B cell (primary cell): Measurements from ENCODE around the gene SLC7A7. TPM values are rescaled to one million over a fixed set of nuclear protein-coding genes. Genes with fewer than 3 reads are reported as not detected.

Experiments used
- ATAC-seq: fragments of 200-7000 bp; cut with Tn5 transposase; one replicate; pipeline ENCODE4 v1.10.0; 2021; ENCODE audit warnings: low read depth, mild to moderate bottlenecking, moderate number of reproducible peaks, moderate library complexity
- CTCF ChIA-PET: fragments of 350-600 bp; sonication (Branson Sonifier 250); formaldehyde crosslinking; loops from one replicate; lab custom pipeline; 2021; ENCODE audit warnings: antibody characterized with exemption, inconsistent platforms; lab: Charles Lee
- POLR2A ChIA-PET: fragments of 350-600 bp; sonication (Branson Sonifier 250); formaldehyde crosslinking; loops from one replicate; lab custom pipeline; 2021; ENCODE audit warnings: antibody characterized with exemption; lab: Charles Lee
- DNase-seq: peaks from one replicate; pipeline ENCODE4 v3.0.0; 2013
- H2AFZ ChIP-seq: 2 replicates; pipeline ENCODE4 v1.6.1; 2012; ENCODE audit warnings: mild to moderate bottlenecking, low read depth, low read length; ENCODE audit not compliant: insufficient read depth, poor library complexity, severe bottlenecking
- H3K27ac ChIP-seq, 2 donors: 1 replicate in 1 of 2; 2 replicates in 1 of 2; pipeline ENCODE4 v1.5.1; 2012 to 2013; ENCODE audit warnings: low read length in 2 of 2, mild to moderate bottlenecking in 2 of 2, moderate library complexity in 1 of 2
- H3K27me3 ChIP-seq, 4 experiments: fragments of 200-600 bp in 1 of 4; sonication (generic) in 1 of 4; replicated peaks in 1 of 4; 1 replicate in 2 of 4; 2 replicates in 2 of 4; pipeline versions ENCODE4 v1.6.1 to v1.7.0; 2013 to 2016; ENCODE audit warnings: low read length in 3 of 4, mild to moderate bottlenecking in 2 of 4, mixed read lengths in 1 of 4, moderate library complexity in 1 of 4; ENCODE audit not compliant: insufficient read depth in 4 of 4, control insufficient read depth in 3 of 4; ENCODE audit errors: control extremely low read depth in 1 of 4
- H3K36me3 ChIP-seq, 2 experiments: replicated peaks in 1 of 2; 1 replicate in 1 of 2; 2 replicates in 1 of 2; pipeline versions ENCODE4 v1.6.1 to v1.7.1; 2013; ENCODE audit warnings: low read length in 1 of 2; ENCODE audit not compliant: insufficient read depth in 2 of 2, control insufficient read depth in 1 of 2; ENCODE audit errors: control extremely low read depth in 1 of 2, extremely low read depth in 1 of 2
- H3K4me1 ChIP-seq, 2 donors: fragments of 200-600 bp in 1 of 2; sonication (generic) in 1 of 2; 1 replicate in 1 of 2; 2 replicates in 1 of 2; pipeline versions ENCODE4 v1.5.1 to v1.6.1; 2013 to 2017; ENCODE audit warnings: low read length in 2 of 2; ENCODE audit not compliant: control insufficient read depth in 2 of 2, insufficient read depth in 2 of 2
- H3K4me2 ChIP-seq: replicated peaks from 2 replicates; pipeline ENCODE3; 2012; ENCODE audit warnings: mild to moderate bottlenecking, low read depth, low read length; ENCODE audit not compliant: poor library complexity, severe bottlenecking
- H3K4me3 ChIP-seq, 5 experiments: fragments of 200-600 bp in 1 of 5; sonication (generic) in 1 of 5; 1 replicate in 3 of 5; 2 replicates in 2 of 5; pipeline versions ENCODE4 v1.5.1 to v1.7.0; 2011 to 2016; ENCODE audit warnings: low read length in 4 of 5, mild to moderate bottlenecking in 4 of 5, low read depth in 2 of 5, control low read depth in 1 of 5, moderate library complexity in 1 of 5; ENCODE audit not compliant: insufficient read depth in 1 of 5; ENCODE audit errors: control extremely low read depth in 1 of 5, extremely low read depth in 1 of 5
- H3K79me2 ChIP-seq: fragments of 200-600 bp; sonication (generic); one replicate; pipeline ENCODE4 v1.6.0; 2016; ENCODE audit warnings: low read length; ENCODE audit not compliant: control insufficient read depth, insufficient read depth
- H3K9ac ChIP-seq: fragments of 200-600 bp; sonication (generic); 2 replicates; pipeline ENCODE4 v1.6.1; 2017; ENCODE audit warnings: mild to moderate bottlenecking, low read length, moderate library complexity
- H3K9me3 ChIP-seq, 3 donors: one replicate each; pipeline versions ENCODE4 v1.6.1 to v1.7.1; 2013; ENCODE audit warnings: low read length in 2 of 3; ENCODE audit not compliant: control insufficient read depth in 2 of 3, insufficient read depth in 1 of 3; ENCODE audit errors: control extremely low read depth in 1 of 3
- H4K20me1 ChIP-seq: 2 replicates; pipeline ENCODE4 v1.6.0; 2012; ENCODE audit warnings: mild to moderate bottlenecking, low read length; ENCODE audit not compliant: insufficient read depth, control insufficient read depth, poor library complexity, severe bottlenecking
- H3K27ac Mint-ChIP-seq: one replicate; pipeline ENCODE4 v1.8.0; 2021; ENCODE audit warnings: mixed read lengths
- H3K27me3 Mint-ChIP-seq: one replicate; pipeline ENCODE4 v1.8.0; 2021; ENCODE audit warnings: mixed read lengths
- H3K4me1 Mint-ChIP-seq: one replicate; pipeline ENCODE4 v1.8.0; 2021; ENCODE audit warnings: mixed read lengths
- H3K4me3 Mint-ChIP-seq: one replicate; pipeline ENCODE4 v1.8.0; 2021; ENCODE audit warnings: mixed read lengths
- H3K9me3 Mint-ChIP-seq: one replicate; pipeline ENCODE4 v1.8.0; 2022; ENCODE audit warnings: mixed read lengths; ENCODE audit not compliant: insufficient read depth
- EZH2 ChIP-seq: IDR thresholded peaks from 2 replicates; pipeline ENCODE4 v1.6.1; 2012; ENCODE audit warnings: borderline replicate concordance, low read depth, mild to moderate bottlenecking, moderate library complexity, low read length; ENCODE audit not compliant: insufficient read depth, poor library complexity, severe bottlenecking
- WGBS: methylation state at CpG from one replicate; pipeline ENCODE4 v1.1.5; 2013; ENCODE audit warnings: missing lambda C conversion rate; ENCODE audit not compliant: insufficient coverage; 5-methylcytosine and 5-hydroxymethylcytosine counted together
- intact Hi-C: fragments of 100-400 bp; cut with micrococcal nuclease; formaldehyde crosslinking; loops from one replicate; pipeline ENCODE4 v1.10.0; 2022
- polyA plus RNA-seq: library from polyadenylated mRNA; depleted of rRNA; stranded (reverse); fragments of >200 nt; gene quantifications from 2 replicates; pipeline ENCODE4 v1.2.3, GENCODE V29; 2012
- total RNA-seq, 2 donors: library from RNA; stranded (reverse); fragments of 120-200 nt in 1 of 2; gene quantifications; 1 replicate in 1 of 2; 2 replicates in 1 of 2; pipeline versions ENCODE4 v1.2.3 to v1.2.4, GENCODE V29; 2013 to 2022
- TF ChIP-seq, protein P1 (sequence below): fragments of 200-600 bp; IDR thresholded peaks from one replicate; pipeline ENCODE4 v1.8.0; 2022; ENCODE audit warnings: antibody characterized with exemption, mild to moderate bottlenecking

Gene SLC7A7
- total and polyA plus RNA-seq, 2 donors (not counting 1 experiment from before 2014, with no cell fraction given), result 33.4 to 50.0 TPM

DNA sequence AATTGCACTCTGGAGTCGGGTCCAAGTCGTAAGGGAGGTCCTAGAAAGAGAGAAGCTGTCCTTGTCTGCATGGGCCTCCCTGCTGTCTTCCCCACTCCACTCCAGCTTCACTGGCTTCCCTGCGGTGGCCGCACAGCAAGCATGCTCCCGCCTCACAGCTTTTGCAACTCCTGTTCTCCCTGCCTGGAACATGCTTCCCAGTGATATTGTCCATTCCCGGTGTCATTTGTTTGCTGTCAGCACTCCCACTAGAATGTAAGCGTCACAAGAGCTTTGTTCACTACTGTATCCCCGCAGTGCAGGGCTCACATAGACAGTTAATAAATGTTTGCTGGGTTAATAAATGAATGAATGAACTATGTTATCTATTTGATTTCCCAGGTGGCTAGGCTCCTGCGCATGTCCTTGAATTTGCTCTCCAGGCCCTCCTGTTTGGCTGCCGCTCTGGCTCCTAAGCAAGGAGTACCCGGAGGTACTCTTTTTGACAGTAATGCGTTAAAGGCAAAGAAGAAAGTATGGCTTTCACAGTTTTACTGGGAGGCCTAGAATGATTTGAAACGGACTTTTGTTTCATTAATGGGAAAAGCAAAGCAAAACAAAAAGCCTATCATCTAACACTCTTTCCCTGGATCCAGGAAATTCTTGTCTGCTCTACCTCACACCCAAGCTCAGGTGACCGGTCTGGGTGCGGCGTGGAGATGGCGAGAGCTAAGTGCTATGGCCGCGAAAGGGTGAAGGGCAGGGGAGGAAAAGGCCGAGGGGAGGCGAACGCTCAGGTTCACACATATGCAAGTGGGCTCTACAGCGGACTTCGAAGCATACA, 6.2 kb upstream of the SLC7A7 start:
- Mint-ChIP-seq H3K4me1 (peaks cover 67% of the 10 kb centered on the region), H3K27ac (peak overlapping the region; percentile 74), H3K27me3 (no peaks in the 10 kb centered on the region), H3K9me3 (no peaks in the 10 kb centered on the region), H3K4me3 (peak overlapping the region; percentile 57)
- intact Hi-C loops, result loop anchor here (2.0 kb wide), 3 partner anchors 45 to 65 kb away; partner anchors contain the start of gene LRP10
- ATAC-seq (no peak), DNase-seq (no peak)
- Histone ChIP-seq H3K27ac (no peak overlapping the region), H4K20me1 (no peaks in the 10 kb centered on the region), H3K4me1 (peaks cover 31 to 47% of the 10 kb centered on the region in 2 donors), H3K9ac (no peak overlapping the region), H3K79me2 (no peaks in the 10 kb centered on the region), H3K4me2 (no peak overlapping the region), H3K4me3 (no peak overlapping the region), H3K27me3 (no peaks in the 10 kb centered on the region), H3K9me3 (no peaks in the 10 kb centered on the region), H2AFZ (no peak overlapping the region), H3K36me3 (no peaks in the 10 kb centered on the region)
- POLR2A ChIA-PET, result interaction anchor here (2.1 kb wide), 1 partner anchor 31 kb away, joined by 20 read pairs; no protein-coding TSS in a partner anchor
- CTCF ChIA-PET, result interaction anchor here (0.7 to 7.8 kb wide), 8 partner anchors 14 to 265 kb away, joined by 3 to 207 read pairs (median 26); partner anchors contain the start of gene OXA1L
- TF ChIP-seq, protein P1, sequence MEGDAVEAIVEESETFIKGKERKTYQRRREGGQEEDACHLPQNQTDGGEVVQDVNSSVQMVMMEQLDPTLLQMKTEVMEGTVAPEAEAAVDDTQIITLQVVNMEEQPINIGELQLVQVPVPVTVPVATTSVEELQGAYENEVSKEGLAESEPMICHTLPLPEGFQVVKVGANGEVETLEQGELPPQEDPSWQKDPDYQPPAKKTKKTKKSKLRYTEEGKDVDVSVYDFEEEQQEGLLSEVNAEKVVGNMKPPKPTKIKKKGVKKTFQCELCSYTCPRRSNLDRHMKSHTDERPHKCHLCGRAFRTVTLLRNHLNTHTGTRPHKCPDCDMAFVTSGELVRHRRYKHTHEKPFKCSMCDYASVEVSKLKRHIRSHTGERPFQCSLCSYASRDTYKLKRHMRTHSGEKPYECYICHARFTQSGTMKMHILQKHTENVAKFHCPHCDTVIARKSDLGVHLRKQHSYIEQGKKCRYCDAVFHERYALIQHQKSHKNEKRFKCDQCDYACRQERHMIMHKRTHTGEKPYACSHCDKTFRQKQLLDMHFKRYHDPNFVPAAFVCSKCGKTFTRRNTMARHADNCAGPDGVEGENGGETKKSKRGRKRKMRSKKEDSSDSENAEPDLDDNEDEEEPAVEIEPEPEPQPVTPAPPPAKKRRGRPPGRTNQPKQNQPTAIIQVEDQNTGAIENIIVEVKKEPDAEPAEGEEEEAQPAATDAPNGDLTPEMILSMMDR, result no peak
- no peak for TF ChIP-seq EZH2
- WGBS, result 98% methylated on average over 12 of the region's 24 CpGs

DNA sequence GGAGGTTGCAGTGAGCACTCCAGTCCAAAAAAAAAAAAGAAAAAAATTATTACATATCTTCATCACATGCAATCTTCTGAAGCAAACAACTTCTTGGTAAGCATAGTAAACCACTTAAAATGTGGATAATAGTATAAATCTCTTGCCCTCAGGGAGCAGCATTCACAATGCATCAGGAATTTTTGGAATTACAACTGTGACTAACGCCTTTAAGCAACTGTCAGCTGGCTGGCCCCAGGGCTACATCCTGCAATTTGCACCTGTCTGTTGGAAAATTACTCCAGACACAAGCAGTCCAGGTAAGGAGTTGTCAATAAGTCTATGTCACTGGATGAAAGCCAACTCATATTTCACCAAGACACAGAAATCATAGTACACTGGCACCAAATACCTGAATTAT, 5.5 kb upstream of the SLC7A7 start:
- no peaks in the 10 kb centered on the region for H3K36me3 ChIP-seq
- no peaks in the 10 kb centered on the region for H4K20me1 ChIP-seq
- Mint-ChIP-seq H3K27ac (peak overlapping the region; percentile 74), H3K4me1 (peaks cover 70% of the 10 kb centered on the region), H3K27me3 (no peaks in the 10 kb centered on the region), H3K9me3 (no peaks in the 10 kb centered on the region), H3K4me3 (peak overlapping the region; percentile 57)
- ATAC-seq (no peak), DNase-seq (no peak)
- TF ChIP-seq EZH2, result no peak
- TF ChIP-seq, protein P1, result no peak
- no peak overlapping the region for H3K9ac ChIP-seq
- no peak overlapping the region for H3K4me3 ChIP-seq
- CTCF ChIA-PET, result interaction anchor here (1.8 to 7.8 kb wide), 7 partner anchors 9 to 79 kb away, joined by 10 to 207 read pairs (median 21); partner anchors contain the start of genes MRPL52 and OXA1L
- no peak overlapping the region for H3K4me2 ChIP-seq
- H3K79me2 ChIP-seq, result no peaks in the 10 kb centered on the region
- POLR2A ChIA-PET, result no interaction called here
- no peaks in the 10 kb centered on the region for H3K27me3 ChIP-seq
- WGBS, result 100% methylated on average over 1 of the region's 1 CpG
- H3K4me1 ChIP-seq, result peaks cover 35 to 51% of the 10 kb centered on the region in 2 donors
- peaks cover 0 to 6% (median 0%) of the 10 kb centered on the region in 3 donors for H3K9me3 ChIP-seq
- no peak overlapping the region for H3K27ac ChIP-seq
- intact Hi-C loops, result no loop called here
- no peak overlapping the region for H2AFZ ChIP-seq
